NCI-H1930 (cell line): ENCODE measurements around the gene SUN3.
"Not testable (repeated sequence)": the region's sequence is repeated elsewhere in the genome, so short reads cannot be mapped to it uniquely, and the experiment has no call there.

ENCODE experiments used
- DNase-seq, 2 experiments: peaks; one replicate each; lab custom pipeline; 2025; lab: John Stamatoyannopoulos, UW

The SUN3 gene

GRCh38 chr7:47944536-47945260 is 84.2 kb downstream of the SUN3 start:
- DNase-seq: no peak

- no peak for DNase-seq
These were observed 85.0 kb downstream of the SUN3 start for GRCh38 chr7:47943676-47944474.

GRCh38 chr7:47942651-47943050 is 86.3 kb downstream of the SUN3 start:
- DNase-seq: not testable (repeated sequence)

DNA sequence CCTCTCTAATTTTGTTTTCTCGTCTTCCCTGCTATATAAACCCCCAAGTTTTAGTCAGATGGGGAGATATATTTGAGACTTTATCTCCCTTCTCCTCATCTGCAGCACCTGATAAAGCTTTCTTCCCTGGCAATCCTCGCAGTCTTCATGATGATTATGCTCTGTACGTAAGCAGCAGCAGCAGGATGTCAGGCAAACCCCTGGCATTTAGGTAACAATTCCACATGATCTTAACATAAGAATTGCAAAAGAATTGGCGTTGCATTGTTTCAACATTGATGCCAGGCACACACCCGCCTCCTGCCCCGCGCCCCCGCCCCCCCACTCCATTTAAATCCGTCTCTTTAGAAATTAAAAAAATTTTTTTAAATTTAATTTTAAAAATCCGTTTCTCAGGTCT is 86.8 kb downstream of the SUN3 start:
- DNase-seq: no peak

GRCh38 chr7:47941136-47941844 is 87.6 kb downstream of the SUN3 start:
- no peak for DNase-seq

- no peak for DNase-seq
These were observed 88.6 kb downstream of the SUN3 start for GRCh38 chr7:47940088-47941013.

DNA sequence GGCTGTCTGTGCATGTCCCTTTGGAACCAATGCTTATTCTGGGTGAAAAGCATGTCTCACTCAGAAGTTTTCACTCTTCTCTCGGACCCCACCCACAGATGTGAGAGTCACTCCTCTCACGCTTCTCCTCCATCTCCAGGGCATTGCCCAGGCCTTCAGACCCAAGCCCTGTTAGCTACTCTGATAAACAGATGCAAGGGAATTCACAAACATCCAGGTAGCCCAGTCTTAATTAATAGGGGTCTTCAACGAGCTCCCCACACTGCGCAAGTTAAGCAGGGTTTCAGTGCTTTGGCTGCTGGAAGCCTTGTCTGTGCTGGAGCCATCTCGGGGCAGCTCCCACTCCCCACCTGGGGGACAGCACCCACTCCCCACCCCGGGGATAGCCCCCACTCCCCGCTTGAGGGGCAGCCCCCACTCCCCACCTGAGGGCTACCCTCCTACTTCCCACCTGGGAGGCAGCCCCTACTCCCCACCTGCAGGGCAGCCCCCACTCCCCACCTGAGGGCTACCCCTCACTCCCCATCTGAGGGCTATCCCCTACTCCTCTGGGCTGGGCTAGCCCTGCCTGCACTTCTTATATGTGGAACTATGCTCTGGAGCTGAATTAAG is 89.4 kb downstream of the SUN3 start:
- no peak for DNase-seq

DNA sequence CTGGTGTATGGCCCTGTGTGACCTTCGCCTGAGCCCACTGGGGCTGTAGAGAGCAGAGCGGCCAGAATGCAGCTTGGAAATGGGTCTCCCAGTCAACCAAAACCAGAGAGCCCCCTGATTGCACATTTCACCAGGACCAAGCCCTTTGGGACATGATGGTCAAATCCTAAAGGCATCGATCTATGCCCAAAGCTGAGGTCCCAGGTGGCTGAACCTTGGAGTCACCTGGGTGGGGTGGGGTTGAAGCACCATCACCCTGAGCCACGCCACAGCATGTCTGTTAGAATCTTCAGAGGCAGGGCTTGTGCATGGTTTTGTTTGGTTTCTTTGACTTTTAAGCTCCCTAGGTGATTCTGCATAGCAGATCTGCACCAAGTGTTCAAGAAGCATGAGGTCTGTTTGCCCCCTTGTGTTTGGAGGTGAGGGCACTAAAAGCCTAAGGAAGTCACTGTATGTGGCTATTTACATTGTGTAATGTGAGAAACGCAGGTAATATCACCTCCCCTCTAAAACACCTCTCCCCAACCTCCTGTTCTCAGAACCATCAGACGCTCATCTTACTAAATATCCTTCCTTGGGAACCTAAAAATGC is 90.2 kb downstream of the SUN3 start:
- DNase-seq: no peak

DNA sequence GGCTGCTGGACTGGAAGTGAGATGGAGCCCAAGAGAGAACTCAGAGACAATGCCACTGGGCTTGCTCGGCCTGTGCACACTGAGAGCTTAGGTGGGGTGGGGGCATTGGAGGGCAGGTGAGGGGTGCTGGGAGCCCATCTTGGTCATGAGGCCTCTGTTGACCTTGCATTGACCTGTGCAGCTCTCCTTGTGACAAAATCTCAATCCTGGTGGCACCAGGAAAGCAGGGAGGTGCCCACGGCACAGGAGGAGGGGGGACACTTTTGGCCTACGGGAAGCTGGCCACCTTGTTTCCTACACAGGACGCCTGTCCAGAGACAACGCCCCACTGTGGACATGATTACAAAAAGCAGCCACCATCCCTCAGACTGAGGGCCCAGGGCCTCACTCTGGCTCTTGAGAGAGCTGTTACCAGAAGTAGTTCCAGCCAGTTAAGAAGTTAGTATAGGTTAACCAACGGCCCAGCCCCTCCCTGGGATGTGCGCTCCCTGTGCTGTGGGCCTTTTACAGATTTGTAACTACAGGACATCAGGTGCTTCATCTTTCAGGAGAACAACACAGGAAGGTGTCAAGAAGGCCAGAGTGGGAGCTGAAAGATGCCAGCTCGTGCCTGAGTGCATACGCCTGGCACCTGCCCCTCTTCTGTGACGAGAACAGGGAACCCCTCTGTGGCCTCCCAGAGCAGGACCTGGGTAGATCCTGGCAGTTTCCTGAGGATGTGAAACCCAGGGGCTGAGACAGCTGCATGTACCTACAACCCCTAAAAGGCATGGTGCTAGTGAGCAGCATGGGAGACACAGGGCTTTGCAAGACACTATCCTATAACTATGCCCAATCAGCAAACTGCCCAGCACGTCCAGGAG is 91.0 kb downstream of the SUN3 start:
- DNase-seq: no peak
